GM12878 (cell line): Measurements from ENCODE around the gene TMC4. TPM values are rescaled to one million over a fixed set of nuclear protein-coding genes. Genes with fewer than 3 reads are reported as not detected.

Experiments used
- ATAC-seq: fragments of 200-7000 bp; cut with Tn5 transposase; 3 replicates; pipeline ENCODE4 v1.9.1; 2020; ENCODE audit warnings: mild to moderate bottlenecking, moderate library complexity
- BruUV-seq: library from RNA; stranded (reverse); fragments of 400-500 nt; replicated peaks from 2 replicates; lab custom pipeline; 2021; lab: Mats Ljungman, UMichigan
- CTCF ChIA-PET: fragments of 300-600 bp; sonication (Branson Sonifier 250); formaldehyde crosslinking; extraction: SDS; loops from one replicate; lab custom pipeline; 2021; ENCODE audit warnings: inconsistent platforms; lab: Yijun Ruan, JAX
- POLR2A ChIA-PET: fragments of 350-600 bp; formaldehyde crosslinking; extraction: SDS; loops from one replicate; lab custom pipeline; 2021; ENCODE audit warnings: inconsistent platforms; lab: Charles Lee
- RAD21 ChIA-PET: fragments of 300-600 bp; sonication (Branson Sonifier 250); formaldehyde crosslinking; loops from one replicate; lab custom pipeline; 2023; ENCODE audit warnings: antibody characterized with exemption; ENCODE audit not compliant: unreplicated experiment; lab: Charles Lee
- SMC1A ChIA-PET: fragments of 300-600 bp; sonication (Branson Sonifier 250); formaldehyde crosslinking; loops from one replicate; lab custom pipeline; 2023; ENCODE audit not compliant: unreplicated experiment, uncharacterized antibody; lab: Charles Lee
- DNase-seq: peaks from one replicate; pipeline ENCODE4 v3.0.0-alpha.2; 2011; ENCODE audit warnings: low read depth, low spot score
- FAIRE-seq: peaks from 3 replicates; lab custom pipeline; 2011; peaks lifted over from hg19 to GRCh38; lab: Jason Lieb, UNC
- H2AFZ ChIP-seq: 2 replicates; pipeline ENCODE4 v1.6.0; 2011; ENCODE audit warnings: low read depth, low read length, control low read depth; ENCODE audit not compliant: control insufficient read depth
- H3K27ac ChIP-seq: 2 replicates; pipeline ENCODE4 v1.5.1; 2011; ENCODE audit warnings: control low read depth; ENCODE audit not compliant: control insufficient read depth, insufficient read depth
- H3K27me3 ChIP-seq, 2 experiments: replicated peaks in 1 of 2; 2 replicates each; pipeline versions ENCODE4 v1.6.0 to v1.6.1; 2011; ENCODE audit warnings: low read length in 1 of 2; ENCODE audit not compliant: control insufficient read depth in 2 of 2, insufficient read depth in 2 of 2
- H3K36me3 ChIP-seq, 2 experiments: 2 replicates each; pipeline ENCODE4 v1.5.1; 2011; ENCODE audit warnings: low read length in 1 of 2; ENCODE audit not compliant: control insufficient read depth in 2 of 2, insufficient read depth in 2 of 2
- H3K4me1 ChIP-seq: 2 replicates; pipeline ENCODE4 v1.6.1; 2011; ENCODE audit warnings: mild to moderate bottlenecking, low read length, moderate library complexity, mixed read lengths; ENCODE audit not compliant: control insufficient read depth, insufficient read depth
- H3K4me2 ChIP-seq: 2 replicates; pipeline ENCODE4 v1.6.0; 2011; ENCODE audit warnings: control low read depth; ENCODE audit not compliant: control insufficient read depth, insufficient read depth
- H3K4me3 ChIP-seq: fragments of 200-600 bp; sonication (generic); 2 replicates; pipeline ENCODE4 v1.5.1; 2016
- H3K79me2 ChIP-seq: 2 replicates; pipeline ENCODE4 v1.6.0; 2011; ENCODE audit warnings: low read length; ENCODE audit not compliant: control insufficient read depth, insufficient read depth
- H3K9ac ChIP-seq: 2 replicates; pipeline ENCODE4 v1.8.0; 2011; ENCODE audit warnings: low read length, control low read depth, mixed read lengths; ENCODE audit not compliant: control insufficient read depth, insufficient read depth
- H3K9me3 ChIP-seq: replicated peaks from 3 replicates; pipeline ENCODE4 v1.5.1; 2011; ENCODE audit warnings: mild to moderate bottlenecking, low read length; ENCODE audit not compliant: control insufficient read depth, insufficient read depth
- H4K20me1 ChIP-seq: 2 replicates; pipeline ENCODE4 v1.6.0; 2011; ENCODE audit not compliant: control insufficient read depth, insufficient read depth
- POLR2A ChIP-seq: IDR thresholded peaks from 2 replicates; pipeline ENCODE4 v1.6.1; 2011; ENCODE audit warnings: low read depth, mild to moderate bottlenecking, low read length
- STAT1 ChIP-seq: fragments of 450-650 bp; conservative IDR thresholded peaks from 2 replicates; pipeline ENCODE4 v1.6.1; 2014; ENCODE audit warnings: antibody characterized with exemption, mild to moderate bottlenecking
- ZBED1 ChIP-seq: IDR thresholded peaks from 2 replicates; pipeline ENCODE4 v1.6.1; 2016; ENCODE audit warnings: borderline replicate concordance
- ZZZ3 ChIP-seq: IDR thresholded peaks from 2 replicates; pipeline ENCODE4 v1.6.1; 2011; ENCODE audit warnings: low read depth; ENCODE audit not compliant: control insufficient read depth, insufficient read length
- WGBS: methylation state at CpG from one replicate; pipeline ENCODE4 v1.1.6; 2016; ENCODE audit warnings: low lambda C conversion rate; ENCODE audit not compliant: insufficient replicate concordance, insufficient coverage; ENCODE audit errors: missing lambda C conversion rate; 5-methylcytosine and 5-hydroxymethylcytosine counted together
- in situ Hi-C: fragments of 300-500 bp; cut with MboI; formaldehyde crosslinking; loops from 9 replicates; pipeline ENCODE4 v1.14.3; 2018; ENCODE audit warnings: mixed read lengths
- intact Hi-C: fragments of 100-400 bp; cut with micrococcal nuclease; formaldehyde crosslinking; loops from one replicate; pipeline ENCODE4 v1.14.2; 2022; ENCODE audit not compliant: unreplicated experiment
- polyA plus RNA-seq, 11 experiments: library from polyadenylated mRNA; depleted of rRNA in 4 of 11; unstranded in 6 of 11; stranded (reverse) in 5 of 11; fragments of >200 nt; fragmentation: Nextera tagmentation in 4 of 11; fragmentation: Illumina TruSeq in 1 of 11; extraction: Ambion mirVana in 4 of 11; extraction: Trizol in 1 of 11; gene quantifications; 1 replicate in 1 of 11; 2 replicates in 10 of 11; pipeline versions ENCODE4 v1.2.1 to v1.2.3, GENCODE V29; 2011 to 2016; ENCODE audit warnings: inconsistent platforms in 2 of 11, missing spikeins in 2 of 11, low read depth in 1 of 11
- total RNA-seq, 4 experiments: library from RNA; depleted of rRNA in 3 of 4; stranded (reverse); fragments of >200 nt in 3 of 4; fragmentation: Illumina TruSeq in 1 of 4; extraction: Trizol in 1 of 4; gene quantifications; 2 replicates each; pipeline versions ENCODE4 v1.2.1 to v1.2.3, GENCODE V29; 2013 to 2021

TMC4 gene
- total and polyA plus RNA-seq, 10 of the 15 experiments (the other 5 are each of a cell fraction or from before 2014, with no cell fraction given) = 0.33 to 0.83 (median 0.74) TPM; not detected in 7

DNA sequence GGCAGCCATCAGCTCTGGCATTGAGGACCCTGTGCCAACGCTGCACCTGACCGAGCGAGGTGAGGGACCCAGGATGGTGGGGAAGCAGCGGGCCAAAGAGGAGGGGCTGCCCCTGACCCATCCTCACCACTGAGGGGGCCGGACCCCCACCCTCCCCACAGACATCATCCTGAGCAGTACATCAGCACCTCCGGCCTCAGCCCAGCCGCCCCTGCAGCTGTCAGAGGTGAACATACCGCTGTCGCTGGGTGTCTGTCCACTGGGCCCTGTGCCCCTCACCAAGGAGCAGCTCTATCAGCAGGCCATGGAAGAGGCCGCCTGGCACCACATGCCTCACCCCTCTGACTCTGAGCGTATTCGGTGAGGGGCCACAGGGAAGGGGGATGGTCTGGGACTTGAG is 20.7 kb downstream of the TMC4 start:
- Histone ChIP-seq H3K4me3 (no peak overlapping the region), H3K79me2 (no peaks in the 10 kb centered on the region), H3K27me3 (no peaks in the 10 kb centered on the region), H3K9ac (no peak overlapping the region), H2AFZ (no peak overlapping the region), H3K9me3 (no peaks in the 10 kb centered on the region), H3K36me3 (peaks cover 28 to 29% of the 10 kb centered on the region in 2 experiments; a peak in 3 of 4 replicates), H3K4me1 (no peaks in the 10 kb centered on the region), H3K4me2 (no peak overlapping the region), H4K20me1 (no peaks in the 10 kb centered on the region), H3K27ac (no peak overlapping the region)
- ChIA-PET CTCF (no interaction called here), POLR2A (no interaction called here), RAD21 (no interaction called here), SMC1A (no interaction called here)
- DNase-seq (no peak), FAIRE-seq (no peak), ATAC-seq (no peak)
- intact Hi-C loops = no loop called here
- 92% methylated on average over 12 of the region's 12 CpGs for WGBS
- no TSS peak for BruUV-seq
- no peak for TF ChIP-seq STAT1
- peak; percentile 30; the same call in 1 of the 2 replicates for TF ChIP-seq POLR2A
- no peak for TF ChIP-seq ZBED1
- in situ Hi-C loops = no loop called here

DNA sequence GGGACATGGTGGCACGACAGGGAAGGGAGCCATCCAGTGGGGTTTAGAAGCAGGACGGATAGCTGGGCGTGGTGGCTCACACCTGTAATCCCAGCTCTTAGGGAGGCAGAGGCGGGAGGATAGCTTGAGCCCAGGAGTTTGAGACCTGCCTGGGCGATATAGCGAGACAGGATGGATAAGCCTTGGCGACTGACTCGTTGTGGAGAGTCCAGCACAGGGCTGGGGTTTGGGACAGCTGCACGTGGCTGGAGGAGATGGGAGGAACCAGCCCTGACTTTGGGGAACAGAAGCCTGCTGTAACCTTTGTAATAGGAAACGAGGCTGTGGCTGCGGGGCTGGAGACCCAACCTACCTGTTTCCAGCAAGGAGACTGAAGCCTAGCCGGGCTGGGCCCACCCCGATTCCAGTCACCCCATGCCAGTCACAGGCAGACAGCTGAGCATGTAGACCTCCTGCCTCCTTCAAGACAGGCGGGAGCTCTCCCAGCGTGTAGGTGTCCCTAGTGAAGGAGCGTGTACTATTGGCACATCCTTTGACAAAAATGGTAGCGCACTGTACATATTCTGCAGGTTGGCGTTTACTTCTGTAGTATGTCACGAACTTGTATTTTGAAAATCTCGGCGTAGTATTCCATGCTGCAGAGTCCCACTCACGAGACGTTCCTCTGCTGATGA is 21.5 kb downstream of the TMC4 start:
- no TSS peak for BruUV-seq
- Histone ChIP-seq H2AFZ (no peak overlapping the region), H3K4me2 (no peak overlapping the region), H3K27me3 (no peaks in the 10 kb centered on the region), H3K79me2 (no peaks in the 10 kb centered on the region), H3K4me1 (no peaks in the 10 kb centered on the region), H3K4me3 (no peak overlapping the region), H3K9ac (no peak overlapping the region), H3K27ac (no peak overlapping the region), H3K9me3 (no peaks in the 10 kb centered on the region), H4K20me1 (no peaks in the 10 kb centered on the region), H3K36me3 (peaks cover 28 to 33% of the 10 kb centered on the region in 2 experiments; a peak in 3 of 4 replicates)
- TF ChIP-seq ZZZ3 = no peak
- in situ Hi-C loops (no loop called here), intact Hi-C loops (no loop called here)
- ChIA-PET CTCF (no interaction called here), RAD21 (no interaction called here), SMC1A (no interaction called here), POLR2A (no interaction called here)
- ATAC-seq (no peak), FAIRE-seq (no peak), DNase-seq (no peak)
- WGBS = 93% methylated on average over 18 of the region's 23 CpGs
